ENCODE measurements around the gene PPP5C.

The PPP5C gene

DNA sequence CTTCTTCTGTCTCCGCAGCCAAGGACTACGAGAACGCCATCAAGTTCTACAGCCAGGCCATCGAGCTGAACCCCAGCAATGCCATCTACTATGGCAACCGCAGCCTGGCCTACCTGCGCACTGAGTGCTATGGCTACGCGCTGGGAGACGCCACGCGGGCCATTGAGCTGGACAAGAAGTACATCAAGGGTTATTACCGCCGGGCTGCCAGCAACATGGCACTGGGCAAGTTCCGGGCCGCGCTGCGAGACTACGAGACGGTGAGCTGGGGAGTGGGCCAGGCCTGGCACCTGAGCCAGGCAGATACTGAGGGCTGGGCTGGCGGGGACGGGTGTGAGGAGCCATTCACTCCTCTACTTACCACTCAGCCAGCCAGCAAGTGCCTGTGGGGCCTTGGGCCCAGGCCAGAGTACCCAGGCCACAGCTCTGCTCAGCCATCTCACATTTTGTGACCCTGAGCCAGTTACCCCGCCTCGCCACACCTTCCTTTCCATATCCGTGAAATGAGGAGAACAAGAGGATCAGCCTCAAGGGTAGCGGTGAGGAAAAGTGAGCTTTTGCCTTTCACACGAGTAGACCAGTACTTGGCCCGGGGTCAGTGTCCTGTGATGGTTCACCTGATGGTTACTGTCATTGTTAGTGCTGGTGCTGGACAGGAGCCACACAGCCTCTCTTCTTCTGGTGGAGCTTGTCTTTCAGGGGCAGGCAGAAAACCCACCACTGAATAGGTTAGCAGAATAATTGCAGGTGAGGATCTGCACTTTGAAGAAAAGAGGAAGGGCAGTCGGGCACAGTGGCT, 7.0 kb downstream of the PPP5C start:
- Histone ChIP-seq H3K36me3 (ENCODE audit: insufficient read depth, low read length) (peaks cover 31% of the 10 kb centered on the region), H3K4me2 (ENCODE audit: low read length) (no peak overlapping the region), H3K27me3 (ENCODE audit: control insufficient read depth, insufficient read depth, low read length) (no peaks in the 10 kb centered on the region), H3K9me3 (replicated peaks; ENCODE audit: low read length) (no peaks in the 10 kb centered on the region), H3K4me1 (ENCODE audit: control insufficient read depth, insufficient read depth, low read length) (peaks cover 54% of the 10 kb centered on the region), H3K4me3 (ENCODE audit: low read length) (no peak overlapping the region), H3K9ac (ENCODE audit: low read depth, low read length) (no peak overlapping the region)

DNA sequence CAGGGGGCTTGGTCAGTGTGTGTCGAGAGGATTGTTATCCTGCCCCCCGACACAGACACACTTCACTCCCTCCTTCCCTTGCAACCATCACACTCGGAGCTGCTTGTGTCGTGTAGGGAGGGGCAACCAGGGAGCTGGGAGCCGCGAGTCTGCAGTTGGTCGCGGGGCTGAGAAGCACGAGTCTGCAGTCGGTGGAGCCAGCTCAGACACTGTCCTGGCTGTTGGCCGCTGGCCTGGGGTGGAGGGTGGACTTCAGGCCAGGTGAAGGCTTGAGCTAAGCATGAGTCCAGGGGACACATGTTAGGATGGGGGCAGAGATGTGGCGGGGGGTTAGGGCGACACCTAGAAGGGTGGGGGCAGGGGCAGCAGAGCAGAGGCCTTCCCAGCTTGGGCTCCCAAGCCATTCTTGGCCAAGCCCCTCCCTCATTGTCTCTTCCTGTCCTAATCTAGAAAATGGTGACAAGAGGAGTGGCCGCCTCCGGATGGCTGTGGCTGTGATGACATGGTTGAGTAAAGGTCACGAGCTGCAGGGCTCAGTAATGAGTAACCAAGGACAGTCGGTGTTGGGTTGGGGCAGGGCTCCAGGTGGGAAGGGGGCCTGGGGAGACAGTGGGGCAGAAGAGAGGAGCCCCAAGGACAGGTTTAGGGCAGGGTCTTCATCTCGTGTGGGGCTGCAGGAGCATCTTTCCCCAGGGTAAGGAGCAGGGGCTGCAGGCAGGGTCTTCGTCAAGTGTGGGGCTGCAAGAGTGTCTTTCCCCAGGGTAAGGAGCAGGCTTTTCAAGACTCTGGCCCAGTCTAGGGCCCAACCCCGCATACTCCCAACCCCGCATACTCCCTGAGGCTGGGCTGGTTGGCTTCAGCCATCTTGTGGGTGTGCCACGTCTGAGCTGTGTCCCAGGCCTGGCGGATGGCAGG, 8.6 kb downstream of the PPP5C start:
- peaks cover 41% of the 10 kb centered on the region for H3K4me1 ChIP-seq (ENCODE audit: control insufficient read depth, insufficient read depth, low read length)
- no peak overlapping the region for H3K4me3 ChIP-seq (ENCODE audit: low read length)
- H3K36me3 ChIP-seq (ENCODE audit: insufficient read depth, low read length) = peaks cover 32% of the 10 kb centered on the region
- H3K27me3 ChIP-seq (ENCODE audit: control insufficient read depth, insufficient read depth, low read length) = no peaks in the 10 kb centered on the region
- H3K9me3 ChIP-seq (replicated peaks; ENCODE audit: low read length) = no peaks in the 10 kb centered on the region
- no peak overlapping the region for H3K4me2 ChIP-seq (ENCODE audit: low read length)
- no peak overlapping the region for H3K9ac ChIP-seq (ENCODE audit: low read depth, low read length)

DNA sequence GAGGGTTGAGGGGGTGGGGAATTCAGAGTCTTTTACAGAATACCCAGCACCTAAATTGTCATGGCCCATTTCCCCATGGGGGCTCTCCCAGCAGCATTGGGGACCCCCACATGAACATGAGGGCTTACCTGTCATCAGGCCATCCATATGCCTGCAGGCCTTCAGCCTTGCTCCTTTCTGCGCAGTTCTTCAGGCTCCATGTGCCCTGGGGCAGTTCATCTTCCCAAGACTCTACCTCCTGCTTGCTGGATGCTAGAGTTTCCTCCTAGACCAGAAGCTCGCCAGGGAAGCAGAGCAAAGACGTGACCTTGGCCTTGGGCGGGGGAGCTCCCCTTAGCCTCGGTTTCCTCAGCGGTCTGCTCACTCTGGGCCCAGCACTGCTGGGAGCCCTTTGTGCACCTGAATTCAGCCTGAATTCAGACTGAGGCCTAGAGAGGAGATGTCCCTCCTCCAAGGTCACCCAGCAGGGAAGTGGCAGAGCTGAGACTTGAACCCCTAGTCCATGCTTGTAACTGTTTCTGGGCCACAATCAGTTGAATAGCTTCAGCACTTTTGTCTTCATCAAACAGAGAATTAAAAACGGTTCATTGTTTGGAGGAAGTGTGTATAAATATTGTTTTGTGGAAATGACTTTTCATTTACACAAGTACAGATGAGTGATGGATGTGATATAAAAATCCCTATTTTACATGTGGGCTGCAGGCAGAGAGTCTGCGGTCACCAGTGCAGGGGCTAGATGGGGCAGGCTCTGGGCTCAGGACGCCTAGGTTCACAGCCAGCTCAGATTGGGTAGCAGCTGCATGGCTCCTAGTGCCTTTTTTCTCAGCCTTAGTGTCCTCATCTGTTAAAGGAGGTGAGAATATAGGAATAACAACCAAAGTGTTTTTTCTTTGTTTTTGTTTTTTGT, 9.5 kb downstream of the PPP5C start:
- H3K9me3 ChIP-seq (replicated peaks; ENCODE audit: low read length) = no peaks in the 10 kb centered on the region
- H3K27me3 ChIP-seq (ENCODE audit: control insufficient read depth, insufficient read depth, low read length) = no peaks in the 10 kb centered on the region
- no peak overlapping the region for H3K4me3 ChIP-seq (ENCODE audit: low read length)
- H3K4me2 ChIP-seq (ENCODE audit: low read length) = no peak overlapping the region
- H3K4me1 ChIP-seq (ENCODE audit: control insufficient read depth, insufficient read depth, low read length) = peaks cover 32% of the 10 kb centered on the region
- H3K9ac ChIP-seq (ENCODE audit: low read depth, low read length) = no peak overlapping the region
- peaks cover 37% of the 10 kb centered on the region for H3K36me3 ChIP-seq (ENCODE audit: insufficient read depth, low read length)

DNA sequence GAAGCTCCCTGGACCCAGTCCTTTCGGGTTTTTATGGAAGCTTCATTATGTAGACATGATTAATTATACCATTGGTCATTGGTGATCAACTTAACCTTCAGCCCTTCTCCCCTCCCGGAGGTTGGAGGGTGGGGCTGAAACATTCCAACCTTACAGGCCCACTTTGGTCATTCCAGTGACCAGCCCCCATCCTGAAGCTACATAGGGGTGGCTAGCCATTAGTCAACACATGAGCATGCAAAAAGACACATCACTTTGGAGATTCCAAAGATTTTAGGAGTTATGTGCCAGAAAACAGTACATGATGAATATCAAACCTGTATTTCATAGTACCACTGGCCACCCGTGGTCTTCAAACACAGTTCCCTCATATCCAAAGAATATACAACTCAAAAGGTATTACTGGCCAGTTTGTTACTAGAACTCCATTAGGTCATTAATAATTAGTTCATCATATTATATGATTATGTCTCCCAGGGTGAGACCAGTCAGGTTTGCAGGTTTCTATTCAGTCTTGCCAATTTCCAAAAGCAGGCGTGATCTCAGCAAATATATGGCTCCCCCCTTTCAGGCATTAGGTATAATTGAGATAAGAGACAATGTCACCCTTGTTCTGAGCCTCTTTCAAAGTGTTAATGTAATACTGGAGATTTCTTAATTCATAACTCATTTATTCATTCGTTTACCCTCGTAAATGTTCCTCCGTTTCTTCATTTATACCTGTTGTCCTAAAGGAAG, 11.1 kb downstream of the PPP5C start:
- H3K9ac ChIP-seq (ENCODE audit: low read depth, low read length) = no peak overlapping the region
- no peak overlapping the region for H3K4me3 ChIP-seq (ENCODE audit: low read length)

DNA sequence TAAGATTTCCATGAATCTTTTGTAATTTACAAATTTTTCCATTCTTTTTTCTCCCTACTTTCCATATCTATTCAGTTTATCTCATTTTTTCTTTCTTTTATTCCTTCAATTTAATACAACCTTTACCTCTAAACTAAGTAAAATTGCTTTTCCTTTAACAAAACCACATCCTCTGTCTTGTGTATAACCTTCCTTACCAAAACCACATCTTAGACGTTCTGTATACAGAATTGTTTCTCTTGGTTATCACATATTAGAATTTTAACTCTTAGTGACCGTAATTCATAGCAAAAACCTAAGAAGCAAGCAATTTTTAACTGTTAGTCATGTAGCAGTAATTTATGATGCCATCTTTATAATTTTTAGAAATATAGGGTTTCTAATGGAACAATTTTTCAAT, 15.0 kb downstream of the PPP5C start:
- no peaks in the 10 kb centered on the region for H3K27me3 ChIP-seq (ENCODE audit: control insufficient read depth, insufficient read depth, low read length)
- no peak overlapping the region for H3K4me2 ChIP-seq (ENCODE audit: low read length)
- H3K36me3 ChIP-seq (ENCODE audit: insufficient read depth, low read length) = peaks cover 19% of the 10 kb centered on the region
- H3K9me3 ChIP-seq (replicated peaks; ENCODE audit: low read length) = no peaks in the 10 kb centered on the region
- peaks cover 23% of the 10 kb centered on the region for H3K4me1 ChIP-seq (ENCODE audit: control insufficient read depth, insufficient read depth, low read length)
- H3K4me3 ChIP-seq (ENCODE audit: low read length) = no peak overlapping the region
- H3K9ac ChIP-seq (ENCODE audit: low read depth, low read length) = no peak overlapping the region

More for the DNA sequence above, 11.1 kb downstream of the PPP5C start:
- Histone ChIP-seq H3K4me2 (ENCODE audit: low read length) (peak overlapping the region; percentile 4), H3K36me3 (ENCODE audit: insufficient read depth, low read length) (peaks cover 27% of the 10 kb centered on the region), H3K4me1 (ENCODE audit: control insufficient read depth, insufficient read depth, low read length) (peaks cover 22% of the 10 kb centered on the region), H3K9me3 (replicated peaks; ENCODE audit: low read length) (no peaks in the 10 kb centered on the region), H3K27me3 (ENCODE audit: control insufficient read depth, insufficient read depth, low read length) (no peaks in the 10 kb centered on the region)

DNA sequence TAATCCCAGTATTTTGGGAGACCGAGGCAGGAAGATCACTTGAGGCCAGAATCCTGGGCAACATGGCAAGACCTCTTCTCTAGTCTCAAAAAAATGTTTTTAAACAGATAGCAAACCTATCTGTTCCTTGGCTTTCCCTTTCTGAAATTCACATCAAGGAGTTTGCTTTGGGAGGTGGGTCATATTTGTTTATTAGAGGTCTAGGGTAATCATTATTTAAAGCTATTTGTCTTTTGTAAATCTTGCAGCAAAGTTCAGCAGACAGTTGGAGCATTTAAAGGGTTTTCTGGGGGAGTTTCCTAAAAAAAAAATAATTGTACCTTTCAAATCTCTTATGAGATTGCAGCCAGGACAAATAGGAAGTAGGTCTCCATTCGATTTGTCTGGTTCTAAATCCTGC, 17.5 kb downstream of the PPP5C start:
- Histone ChIP-seq H3K9me3 (replicated peaks; ENCODE audit: low read length) (no peaks in the 10 kb centered on the region), H3K36me3 (ENCODE audit: insufficient read depth, low read length) (peaks cover 29% of the 10 kb centered on the region), H3K27me3 (ENCODE audit: control insufficient read depth, insufficient read depth, low read length) (no peaks in the 10 kb centered on the region), H3K9ac (ENCODE audit: low read depth, low read length) (no peak overlapping the region), H3K4me2 (ENCODE audit: low read length) (no peak overlapping the region), H3K4me1 (ENCODE audit: control insufficient read depth, insufficient read depth, low read length) (peaks cover 5% of the 10 kb centered on the region), H3K4me3 (ENCODE audit: low read length) (no peak overlapping the region)

DNA sequence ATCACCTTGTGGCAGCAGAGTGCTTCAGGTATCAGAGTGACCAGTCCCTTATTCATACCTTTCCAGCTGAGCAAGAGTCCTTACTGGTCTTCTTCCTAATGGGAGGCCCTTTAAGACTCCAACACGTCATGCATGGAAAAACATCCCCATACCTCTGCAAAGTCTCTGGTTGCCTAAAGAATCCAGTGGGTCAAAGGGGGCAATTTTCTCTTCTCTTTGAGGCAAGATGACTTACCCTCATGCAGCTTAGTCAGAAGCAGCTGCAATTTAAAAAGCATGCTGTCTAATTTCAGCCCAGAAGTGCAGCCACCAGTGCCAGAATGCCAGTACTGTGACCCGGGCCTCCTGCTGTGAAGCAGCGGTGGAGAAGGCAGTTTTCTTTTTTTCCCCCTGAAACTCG, 18.7 kb downstream of the PPP5C start:
- no peaks in the 10 kb centered on the region for H3K9me3 ChIP-seq (replicated peaks; ENCODE audit: low read length)
- H3K36me3 ChIP-seq (ENCODE audit: insufficient read depth, low read length) = peaks cover 33% of the 10 kb centered on the region
- H3K27me3 ChIP-seq (ENCODE audit: control insufficient read depth, insufficient read depth, low read length) = no peaks in the 10 kb centered on the region

DNA sequence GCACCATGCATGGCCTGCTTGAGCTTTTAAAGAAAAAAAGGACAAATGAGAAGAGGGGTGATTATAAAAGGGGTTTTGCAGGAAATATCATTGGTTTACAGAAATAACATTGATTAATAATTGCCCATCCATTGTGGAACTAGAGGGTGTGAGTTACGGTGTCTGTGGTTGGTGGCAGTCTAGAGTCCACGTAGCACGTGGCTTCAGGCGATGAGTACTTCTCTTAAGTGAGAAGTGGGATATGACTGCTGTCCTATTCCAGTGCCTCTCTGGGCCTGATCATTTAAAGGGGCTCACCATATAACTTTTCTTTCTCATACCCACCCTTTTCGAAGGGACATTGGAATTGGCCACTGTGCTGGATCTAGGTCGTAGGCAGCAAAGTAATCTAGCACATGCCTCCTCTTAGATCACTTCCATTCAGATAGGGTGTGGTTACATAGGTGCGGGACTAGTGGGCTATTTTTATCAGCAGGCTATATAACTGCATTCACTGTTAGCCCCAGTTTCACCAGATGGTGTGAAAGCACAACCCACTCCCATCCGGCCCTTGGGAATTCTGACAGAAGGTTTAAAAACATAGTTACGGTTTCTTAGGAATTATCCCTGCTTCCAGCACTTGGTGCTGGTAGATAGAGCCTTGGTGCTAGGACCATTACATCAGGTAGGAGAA, 19.9 kb downstream of the PPP5C start:
- Histone ChIP-seq H3K36me3 (ENCODE audit: insufficient read depth, low read length) (peaks cover 32% of the 10 kb centered on the region), H3K4me1 (ENCODE audit: control insufficient read depth, insufficient read depth, low read length) (peaks cover 10% of the 10 kb centered on the region), H3K27me3 (ENCODE audit: control insufficient read depth, insufficient read depth, low read length) (no peaks in the 10 kb centered on the region), H3K4me2 (ENCODE audit: low read length) (no peak overlapping the region), H3K9me3 (replicated peaks; ENCODE audit: low read length) (no peaks in the 10 kb centered on the region), H3K4me3 (ENCODE audit: low read length) (no peak overlapping the region), H3K9ac (ENCODE audit: low read depth, low read length) (no peak overlapping the region)

More for the DNA sequence above, 18.7 kb downstream of the PPP5C start:
- no peak overlapping the region for H3K4me3 ChIP-seq (ENCODE audit: low read length)
- H3K9ac ChIP-seq (ENCODE audit: low read depth, low read length) = no peak overlapping the region
- no peak overlapping the region for H3K4me2 ChIP-seq (ENCODE audit: low read length)
- peaks cover 5% of the 10 kb centered on the region for H3K4me1 ChIP-seq (ENCODE audit: control insufficient read depth, insufficient read depth, low read length)

DNA sequence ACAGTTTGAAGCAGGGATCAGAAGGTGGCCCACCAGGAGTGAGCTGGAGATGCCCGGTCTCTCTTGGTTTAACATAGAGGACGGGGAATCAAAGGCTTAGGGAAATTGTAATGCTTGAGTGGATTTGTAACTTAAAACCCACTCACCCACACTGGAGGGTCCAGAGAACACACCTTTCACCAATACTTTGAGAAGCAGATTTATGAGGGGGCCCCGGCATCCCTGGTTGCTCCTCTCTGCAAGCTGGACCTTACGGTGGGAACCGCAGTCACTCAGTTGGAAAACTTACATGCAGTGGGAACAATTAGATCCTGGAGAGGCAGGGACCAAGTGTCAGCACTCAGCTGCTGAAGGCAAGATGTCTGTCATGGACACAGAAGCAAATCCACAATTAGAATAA, 20.5 kb downstream of the PPP5C start:
- Histone ChIP-seq H3K4me3 (ENCODE audit: low read length) (no peak overlapping the region), H3K4me1 (ENCODE audit: control insufficient read depth, insufficient read depth, low read length) (peaks cover 16% of the 10 kb centered on the region), H3K9me3 (replicated peaks; ENCODE audit: low read length) (no peaks in the 10 kb centered on the region), H3K9ac (ENCODE audit: low read depth, low read length) (no peak overlapping the region), H3K27me3 (ENCODE audit: control insufficient read depth, insufficient read depth, low read length) (no peaks in the 10 kb centered on the region), H3K36me3 (ENCODE audit: insufficient read depth, low read length) (peaks cover 33% of the 10 kb centered on the region), H3K4me2 (ENCODE audit: low read length) (no peak overlapping the region)

DNA sequence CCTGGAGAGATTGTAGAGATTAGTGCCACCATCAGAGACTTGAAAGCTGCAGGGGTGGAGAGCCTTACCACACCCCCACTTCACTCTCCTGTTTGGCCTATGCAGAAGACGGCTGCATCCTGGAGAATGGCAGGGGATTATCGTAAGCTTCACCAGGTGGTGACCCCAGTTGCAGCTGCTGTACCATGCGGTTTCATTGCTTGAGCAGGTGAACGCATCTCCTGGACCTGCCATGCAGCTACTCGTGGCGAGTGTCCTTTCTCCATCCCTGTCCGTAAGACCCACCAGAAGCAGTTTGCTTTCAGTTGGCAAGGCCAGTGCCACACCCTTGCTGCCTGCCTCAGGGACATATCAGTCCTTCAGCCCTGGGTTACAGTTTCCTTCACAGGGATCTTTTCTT, 21.2 kb downstream of the PPP5C start:
- Histone ChIP-seq H3K4me2 (ENCODE audit: low read length) (no peak overlapping the region), H3K36me3 (ENCODE audit: insufficient read depth, low read length) (peaks cover 37% of the 10 kb centered on the region), H3K4me1 (ENCODE audit: control insufficient read depth, insufficient read depth, low read length) (peaks cover 23% of the 10 kb centered on the region), H3K27me3 (ENCODE audit: control insufficient read depth, insufficient read depth, low read length) (no peaks in the 10 kb centered on the region), H3K9me3 (replicated peaks; ENCODE audit: low read length) (no peaks in the 10 kb centered on the region), H3K4me3 (ENCODE audit: low read length) (no peak overlapping the region), H3K9ac (ENCODE audit: low read depth, low read length) (no peak overlapping the region)

All from skeletal muscle satellite cell (primary cell).